Measurements from ENCODE around the gene TNS3.

DNA sequence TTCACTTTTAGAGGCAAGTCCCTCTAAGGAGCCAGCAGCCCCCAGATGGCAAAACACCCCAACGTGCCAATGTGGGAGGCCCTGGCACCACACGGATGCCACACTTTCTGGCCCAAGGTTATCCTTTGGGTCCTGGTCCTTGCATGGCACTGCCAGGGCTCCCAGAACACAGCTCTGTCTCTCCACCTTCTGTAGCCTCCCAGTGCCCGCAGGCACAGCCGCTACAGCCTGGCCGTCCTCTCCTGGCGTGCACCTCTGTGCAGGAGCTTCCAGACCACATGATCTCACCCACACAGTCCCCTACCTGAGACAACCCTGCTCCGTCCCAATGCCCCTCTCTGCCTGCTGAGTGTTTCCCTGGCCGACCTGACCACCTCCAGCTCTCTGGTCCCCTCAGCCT, 215.0 kb downstream of the TNS3 start:
- no peak for TF ChIP-seq POLR2A (IDR thresholded peaks at IDR 0.05; ENCODE audit: low read depth)
- TF ChIP-seq, protein P1, sequence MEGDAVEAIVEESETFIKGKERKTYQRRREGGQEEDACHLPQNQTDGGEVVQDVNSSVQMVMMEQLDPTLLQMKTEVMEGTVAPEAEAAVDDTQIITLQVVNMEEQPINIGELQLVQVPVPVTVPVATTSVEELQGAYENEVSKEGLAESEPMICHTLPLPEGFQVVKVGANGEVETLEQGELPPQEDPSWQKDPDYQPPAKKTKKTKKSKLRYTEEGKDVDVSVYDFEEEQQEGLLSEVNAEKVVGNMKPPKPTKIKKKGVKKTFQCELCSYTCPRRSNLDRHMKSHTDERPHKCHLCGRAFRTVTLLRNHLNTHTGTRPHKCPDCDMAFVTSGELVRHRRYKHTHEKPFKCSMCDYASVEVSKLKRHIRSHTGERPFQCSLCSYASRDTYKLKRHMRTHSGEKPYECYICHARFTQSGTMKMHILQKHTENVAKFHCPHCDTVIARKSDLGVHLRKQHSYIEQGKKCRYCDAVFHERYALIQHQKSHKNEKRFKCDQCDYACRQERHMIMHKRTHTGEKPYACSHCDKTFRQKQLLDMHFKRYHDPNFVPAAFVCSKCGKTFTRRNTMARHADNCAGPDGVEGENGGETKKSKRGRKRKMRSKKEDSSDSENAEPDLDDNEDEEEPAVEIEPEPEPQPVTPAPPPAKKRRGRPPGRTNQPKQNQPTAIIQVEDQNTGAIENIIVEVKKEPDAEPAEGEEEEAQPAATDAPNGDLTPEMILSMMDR (IDR thresholded peaks at IDR 0.05): no peak
- no peak for TF ChIP-seq EP300 (IDR thresholded peaks at IDR 0.05)
